Karpas-422 (cell line): ENCODE measurements around the gene CNOT6L. TPM values are rescaled to one million over a fixed set of nuclear protein-coding genes. Genes with fewer than 3 reads are reported as not detected.
A peak's percentile ranks its signal among the peaks of the same experiment; 100 is the strongest.

Source experiments
- DNase-seq: peaks from one replicate; pipeline ENCODE4 v3.0.0-alpha.2; 2015
- H2AFZ ChIP-seq: fragments of 200-600 bp; sonication (generic); 2 replicates; pipeline ENCODE4 v1.6.1; 2014; ENCODE audit warnings: antibody characterized with exemption, low read length, mixed read lengths
- H3K27ac ChIP-seq: fragments of 200-600 bp; sonication (generic); 2 replicates; pipeline ENCODE4 v1.5.1; 2014; ENCODE audit warnings: mild to moderate bottlenecking, low read length, moderate library complexity
- H3K27me3 ChIP-seq: fragments of 200-600 bp; sonication (generic); 2 replicates; pipeline ENCODE4 v1.6.1; 2014; ENCODE audit warnings: low read length, mixed read lengths
- H3K36me3 ChIP-seq: fragments of 200-600 bp; sonication (generic); 2 replicates; pipeline ENCODE4 v1.6.1; 2014; ENCODE audit warnings: low read length, mixed read lengths; ENCODE audit not compliant: insufficient read depth
- H3K4me1 ChIP-seq: fragments of 200-600 bp; sonication (generic); 2 replicates; pipeline ENCODE4 v1.6.1; 2014; ENCODE audit warnings: mild to moderate bottlenecking, low read length, mixed read lengths
- H3K4me2 ChIP-seq: fragments of 200-600 bp; sonication (generic); 2 replicates; pipeline ENCODE4 v1.6.1; 2014; ENCODE audit warnings: low read length, low read depth, mild to moderate bottlenecking; ENCODE audit not compliant: poor library complexity, severe bottlenecking
- H3K4me3 ChIP-seq: fragments of 200-600 bp; sonication (generic); 2 replicates; pipeline ENCODE4 v1.5.1; 2014; ENCODE audit warnings: mild to moderate bottlenecking, antibody characterized with exemption, low read length, mixed read lengths
- H3K79me2 ChIP-seq: fragments of 200-600 bp; sonication (generic); 2 replicates; pipeline ENCODE4 v1.6.1; 2014; ENCODE audit warnings: mild to moderate bottlenecking, low read length, mixed read lengths
- H3K9ac ChIP-seq: fragments of 200-600 bp; sonication (generic); 2 replicates; pipeline ENCODE4 v1.6.0; 2014; ENCODE audit warnings: low read length
- H3K9me2 ChIP-seq: fragments of 200-600 bp; sonication (generic), shearing (Covaris generic); replicated peaks from 2 replicates; pipeline ENCODE4 v1.6.0; 2014; ENCODE audit warnings: mild to moderate bottlenecking, low read length, moderate library complexity; ENCODE audit not compliant: insufficient read depth
- H3K9me3 ChIP-seq: fragments of 300-700, 200-600 bp; sonication (generic); 2 replicates; pipeline ENCODE4 v1.6.1; 2014; ENCODE audit warnings: low read length, mixed read lengths
- H4K20me1 ChIP-seq: fragments of 200-600 bp; sonication (generic); 2 replicates; pipeline ENCODE4 v1.6.1; 2014; ENCODE audit warnings: mild to moderate bottlenecking, antibody characterized with exemption, low read length, low read depth; ENCODE audit not compliant: insufficient read depth
- total RNA-seq: library from RNA; depleted of rRNA; stranded (reverse); fragments of >200 nt; shearing (Covaris generic); gene quantifications from 2 replicates; pipeline ENCODE4 v1.2.3, GENCODE V29; 2014; ENCODE audit warnings: low replicate concordance

Gene CNOT6L
- total RNA-seq, 1 experiment from 2014 or later = 16.7 TPM

GRCh38 chr4:77834403-77834802 is 15.2 kb upstream of the CNOT6L start:
- no peak overlapping the region for H2AFZ ChIP-seq

GRCh38 chr4:77833126-77833724 is 14.1 kb upstream of the CNOT6L start:
- Histone ChIP-seq H4K20me1 (no peaks in the 10 kb centered on the region), H3K27me3 (no peaks in the 10 kb centered on the region), H2AFZ (no peak overlapping the region), H3K4me2 (no peak overlapping the region), H3K36me3 (no peaks in the 10 kb centered on the region), H3K9me2 (no peaks in the 10 kb centered on the region), H3K79me2 (no peaks in the 10 kb centered on the region), H3K9ac (no peak overlapping the region), H3K9me3 (no peaks in the 10 kb centered on the region), H3K4me3 (no peak overlapping the region), H3K4me1 (peaks cover under 1% of the 10 kb centered on the region), H3K27ac (no peak overlapping the region)
- DNase-seq = no peak

More at GRCh38 chr4:77834403-77834802, 15.2 kb upstream of the CNOT6L start:
- Histone ChIP-seq H3K4me1 (no peaks in the 10 kb centered on the region), H4K20me1 (no peaks in the 10 kb centered on the region), H3K9ac (no peak overlapping the region), H3K4me3 (no peak overlapping the region), H3K4me2 (no peak overlapping the region), H3K9me2 (no peaks in the 10 kb centered on the region), H3K9me3 (no peaks in the 10 kb centered on the region), H3K27ac (no peak overlapping the region), H3K27me3 (no peaks in the 10 kb centered on the region), H3K79me2 (no peaks in the 10 kb centered on the region), H3K36me3 (no peaks in the 10 kb centered on the region)
- no peak for DNase-seq

- DNase-seq = peak; percentile 62
- no peaks in the 10 kb centered on the region for H3K27me3 ChIP-seq
- no peaks in the 10 kb centered on the region for H4K20me1 ChIP-seq
- H3K27ac ChIP-seq = peak overlapping the region; percentile 35; the same call in 1 of the 2 replicates
- no peak overlapping the region for H3K4me3 ChIP-seq
- no peak overlapping the region for H3K9ac ChIP-seq
- H3K4me1 ChIP-seq = peaks cover 27% of the 10 kb centered on the region
- H3K79me2 ChIP-seq = no peaks in the 10 kb centered on the region
- no peaks in the 10 kb centered on the region for H3K9me3 ChIP-seq
- no peaks in the 10 kb centered on the region for H3K36me3 ChIP-seq
- H3K4me2 ChIP-seq = peak overlapping the region; percentile 58
- H3K9me2 ChIP-seq = no peaks in the 10 kb centered on the region
- H2AFZ ChIP-seq = no peak overlapping the region
Observed at GRCh38 chr4:77827343-77827742, 8.2 kb upstream of the CNOT6L start.

GRCh38 chr4:77826275-77826674 is 7.1 kb upstream of the CNOT6L start:
- no peak overlapping the region for H3K27ac ChIP-seq
- peak overlapping the region; percentile 58 for H3K4me2 ChIP-seq

GRCh38 chr4:77821775-77822174 is 2.6 kb upstream of the CNOT6L start:
- peaks cover 10% of the 10 kb centered on the region for H3K79me2 ChIP-seq
- no peak for DNase-seq
- no peaks in the 10 kb centered on the region for H3K9me3 ChIP-seq
- H3K27me3 ChIP-seq = no peaks in the 10 kb centered on the region
- no peak overlapping the region for H3K9ac ChIP-seq
- H4K20me1 ChIP-seq = no peaks in the 10 kb centered on the region
- no peaks in the 10 kb centered on the region for H3K36me3 ChIP-seq
- H3K4me3 ChIP-seq = no peak overlapping the region
- H3K4me1 ChIP-seq = peaks cover 39% of the 10 kb centered on the region
- peak overlapping the region; percentile 96 for H3K4me2 ChIP-seq
- H2AFZ ChIP-seq = no peak overlapping the region
- H3K27ac ChIP-seq = no peak overlapping the region
- H3K9me2 ChIP-seq = no peaks in the 10 kb centered on the region

More at GRCh38 chr4:77826275-77826674, 7.1 kb upstream of the CNOT6L start:
- Histone ChIP-seq H3K27me3 (no peaks in the 10 kb centered on the region), H4K20me1 (no peaks in the 10 kb centered on the region), H3K9me2 (no peaks in the 10 kb centered on the region), H3K9me3 (no peaks in the 10 kb centered on the region), H3K9ac (no peak overlapping the region), H3K79me2 (no peaks in the 10 kb centered on the region), H3K4me3 (no peak overlapping the region), H2AFZ (no peak overlapping the region), H3K4me1 (peaks cover 36% of the 10 kb centered on the region), H3K36me3 (no peaks in the 10 kb centered on the region)
- peak; percentile 49 for DNase-seq

- Histone ChIP-seq H3K4me1 (peaks cover 33% of the 10 kb centered on the region), H4K20me1 (peaks cover under 1% of the 10 kb centered on the region; the same call in 1 of the 2 replicates), H3K9me3 (no peaks in the 10 kb centered on the region), H3K36me3 (no peaks in the 10 kb centered on the region), H3K27me3 (no peaks in the 10 kb centered on the region), H3K4me3 (peak overlapping the region; percentile 80), H3K27ac (peak overlapping the region; percentile 78), H3K9ac (peak overlapping the region; percentile 83), H3K4me2 (peak overlapping the region; percentile 96), H3K79me2 (peaks cover 16% of the 10 kb centered on the region), H3K9me2 (no peaks in the 10 kb centered on the region), H2AFZ (0 out of 2 replicates have a peak overlapping the region, but pooled peaks have one; percentile 79)
- DNase-seq = peak; percentile 64
Observed at GRCh38 chr4:77820649-77821561, 1.7 kb upstream of the CNOT6L start.

- Histone ChIP-seq H3K9ac (peak overlapping the region; percentile 83), H3K36me3 (no peaks in the 10 kb centered on the region), H3K79me2 (peaks cover 25% of the 10 kb centered on the region), H3K27ac (peak overlapping the region; percentile 78), H3K4me3 (peak overlapping the region; percentile 80), H4K20me1 (peaks cover 9% of the 10 kb centered on the region; the same call in 1 of the 2 replicates), H3K4me2 (peak overlapping the region; percentile 96), H2AFZ (peak overlapping the region; percentile 79; the same call in 1 of the 2 replicates), H3K27me3 (no peaks in the 10 kb centered on the region), H3K4me1 (peaks cover 37% of the 10 kb centered on the region), H3K9me3 (no peaks in the 10 kb centered on the region), H3K9me2 (no peaks in the 10 kb centered on the region)
- peak; percentile 92 for DNase-seq
Observed at GRCh38 chr4:77819843-77820648, 878 bp upstream of the CNOT6L start.
